Stimulated activated CD4-positive, alpha-beta T cell treated with anti-CD3 and anti-CD28 coated beads, TNF-alpha, amount 100 ng/mL, for 4 hours (primary cell): Measurements from ENCODE around the gene SAFB.
"Not testable (repeated sequence)": the region's sequence is repeated elsewhere in the genome, so short reads cannot be mapped to it uniquely, and the experiment has no call there.

Experiments used
- DNase-seq, 3 experiments: peaks; one replicate each; pipeline ENCODE4 v3.0.0-alpha.2; 2020; ENCODE audit warnings: low read depth in 3 of 3

The SAFB gene

DNA sequence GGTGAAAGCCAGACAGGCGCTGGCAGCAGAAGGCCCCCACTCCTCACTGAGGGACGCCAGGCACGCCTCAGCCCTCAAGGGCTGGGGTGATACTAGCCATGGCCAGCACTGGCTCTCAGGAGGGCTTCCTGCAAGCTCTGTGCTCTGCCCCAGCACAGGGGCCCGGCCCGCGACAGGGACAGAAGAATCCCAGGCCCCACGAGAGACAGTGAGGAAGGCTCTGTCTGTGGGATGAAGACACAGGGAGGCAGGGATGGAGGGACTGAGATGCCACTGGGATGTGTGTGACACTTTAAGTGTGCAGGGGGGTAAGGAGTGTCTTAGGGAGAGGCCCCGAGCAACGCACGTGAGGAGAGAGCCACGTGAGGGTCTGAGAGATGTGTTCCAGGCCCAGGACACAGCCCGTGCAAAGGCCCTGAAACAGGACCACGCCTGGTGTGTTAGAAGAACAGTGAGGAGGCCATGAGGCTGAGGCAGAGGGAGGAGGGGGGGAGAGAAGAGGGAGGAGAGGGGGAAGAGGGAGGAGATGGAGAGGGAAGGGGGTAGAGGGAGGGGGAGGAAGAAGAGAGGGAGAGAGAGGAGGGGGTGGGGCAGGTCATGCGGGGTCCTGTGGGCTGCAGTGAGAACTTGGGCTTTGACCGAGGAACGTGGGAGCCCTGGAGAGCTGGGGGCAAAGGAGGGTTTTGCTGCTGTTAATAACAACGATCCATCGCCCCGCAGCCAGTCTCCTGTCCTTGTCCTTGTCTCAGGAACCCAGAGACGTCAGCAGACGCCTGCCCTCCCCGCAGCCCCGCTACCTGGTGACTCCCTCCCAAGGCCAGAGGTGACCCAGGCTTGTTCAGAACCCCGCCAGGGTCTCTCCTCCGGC lies 74.4 kb downstream of the SAFB start:
- no peak for DNase-seq

DNA sequence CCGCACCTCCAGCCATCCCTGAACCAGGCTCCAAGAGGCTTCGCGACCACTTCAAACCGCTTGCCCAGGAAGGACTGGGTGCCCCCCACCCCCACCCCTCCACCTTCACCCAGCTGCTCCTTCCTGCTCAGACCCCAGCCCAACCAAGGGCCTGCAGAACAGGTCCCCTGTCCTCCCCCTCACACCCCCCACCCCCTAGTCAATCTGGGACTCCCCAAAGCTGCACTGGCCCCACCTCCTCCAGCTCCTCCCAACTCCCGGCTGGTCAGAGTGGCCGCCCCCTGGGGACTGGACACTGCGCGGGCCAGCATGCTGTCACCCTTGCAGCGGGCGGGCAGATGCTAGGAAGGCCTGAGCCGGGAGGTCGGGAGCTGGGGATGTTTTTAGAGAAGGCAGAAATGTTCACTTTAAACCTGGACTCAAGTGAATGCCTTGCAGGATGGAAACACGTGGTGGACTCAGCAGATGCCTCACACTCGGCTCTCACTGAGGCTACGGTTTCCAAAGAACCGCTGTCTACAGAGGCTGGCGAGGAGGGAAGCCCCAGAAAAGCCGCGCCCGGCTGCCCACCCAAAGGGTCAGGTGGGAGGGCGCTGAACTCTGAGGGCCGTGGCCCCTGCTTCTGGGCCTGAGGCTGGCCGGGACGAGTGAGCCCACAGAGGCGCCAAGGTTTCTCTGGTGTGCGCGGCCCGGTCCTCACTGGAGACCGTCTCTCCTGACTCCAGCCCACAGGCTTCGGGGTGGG lies 75.2 kb downstream of the SAFB start:
- DNase-seq = no peak

DNA sequence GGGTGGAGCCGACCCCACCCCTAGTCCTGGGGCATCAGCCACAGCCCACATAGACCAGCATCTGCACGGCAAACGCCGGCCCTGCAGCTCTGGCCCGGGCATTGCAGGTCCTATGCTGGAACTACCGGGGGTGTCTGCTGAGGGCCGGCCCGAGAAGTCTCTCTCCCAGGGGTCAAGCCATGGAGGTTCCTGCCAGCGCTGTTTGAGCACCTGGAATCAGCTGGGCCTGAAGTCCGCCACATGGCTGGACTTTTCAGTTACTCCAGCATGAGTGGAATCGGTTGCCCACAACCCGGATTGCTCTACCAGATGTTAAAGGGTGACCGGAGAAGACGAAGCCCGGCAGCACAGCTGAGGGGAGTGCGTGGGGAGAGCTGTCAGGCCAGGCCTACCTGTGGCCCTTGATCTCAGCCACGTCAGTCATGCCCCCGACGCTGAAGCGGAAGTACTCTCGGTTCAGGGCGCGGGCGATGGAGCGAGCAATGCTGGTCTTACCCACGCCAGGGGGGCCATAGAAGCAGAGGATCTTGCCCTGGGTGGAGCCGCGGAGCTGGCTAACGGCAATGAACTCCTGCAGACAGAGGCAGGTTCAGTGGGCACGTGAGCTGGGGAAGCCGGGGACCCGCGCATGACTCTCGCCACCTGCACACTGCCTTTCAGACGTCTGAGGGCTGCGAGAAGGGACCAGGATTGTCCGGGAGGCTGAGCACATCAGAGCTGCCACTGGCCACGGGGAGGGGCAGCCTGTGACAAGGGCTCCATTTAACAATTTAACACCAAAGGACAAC lies 75.9 kb downstream of the SAFB start:
- DNase-seq = no peak

DNA sequence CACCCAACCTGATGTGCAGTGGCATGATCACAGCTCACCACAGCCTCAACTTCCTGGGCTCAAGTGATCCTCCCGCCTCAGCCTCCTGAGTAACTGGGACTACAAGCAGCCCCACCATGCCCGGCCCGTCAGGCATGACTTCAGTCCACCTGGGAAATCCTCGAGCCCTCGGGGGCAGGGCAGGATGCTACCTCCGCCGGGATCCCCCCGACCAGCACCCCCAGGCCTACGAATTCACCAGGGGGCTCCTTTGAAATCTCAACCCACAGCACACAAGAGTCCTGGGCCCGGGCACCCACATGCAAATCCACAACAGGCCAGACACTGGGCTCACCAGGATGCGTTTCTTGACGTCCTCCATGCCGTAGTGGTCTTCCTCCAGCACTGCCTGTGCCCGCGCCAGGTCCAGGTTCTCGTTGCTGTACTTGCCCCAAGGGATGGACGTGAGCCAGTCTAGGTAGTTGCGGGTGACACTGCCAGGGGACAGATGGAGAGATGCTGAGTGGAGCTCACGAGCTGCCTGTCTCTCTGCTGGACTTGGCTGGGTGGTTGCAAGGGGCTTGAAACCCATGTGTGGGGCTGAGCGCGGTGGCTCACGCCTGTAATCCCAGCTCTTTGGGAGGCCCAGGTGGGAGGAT lies 77.7 kb downstream of the SAFB start:
- no peak for DNase-seq

DNA sequence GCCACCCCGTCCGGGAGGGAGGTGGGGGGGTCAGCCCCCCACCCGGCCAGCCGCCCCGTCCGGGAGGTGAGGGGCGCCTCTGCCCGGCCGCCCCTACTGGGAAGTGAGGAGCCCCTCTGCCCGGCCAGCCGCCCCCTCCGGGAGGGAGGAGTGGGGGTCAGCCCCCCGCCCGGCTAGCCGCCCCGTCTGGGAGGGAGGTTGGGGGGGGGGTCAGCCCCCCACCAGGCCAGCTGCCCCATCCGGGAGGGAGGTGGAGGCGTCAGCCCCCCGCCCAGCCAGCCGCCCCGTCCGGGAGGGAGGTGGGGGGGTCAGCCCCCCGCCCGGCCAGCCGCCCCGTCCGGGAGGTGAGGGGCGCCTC lies 79.1 kb downstream of the SAFB start:
- not testable (repeated sequence) for DNase-seq

DNA sequence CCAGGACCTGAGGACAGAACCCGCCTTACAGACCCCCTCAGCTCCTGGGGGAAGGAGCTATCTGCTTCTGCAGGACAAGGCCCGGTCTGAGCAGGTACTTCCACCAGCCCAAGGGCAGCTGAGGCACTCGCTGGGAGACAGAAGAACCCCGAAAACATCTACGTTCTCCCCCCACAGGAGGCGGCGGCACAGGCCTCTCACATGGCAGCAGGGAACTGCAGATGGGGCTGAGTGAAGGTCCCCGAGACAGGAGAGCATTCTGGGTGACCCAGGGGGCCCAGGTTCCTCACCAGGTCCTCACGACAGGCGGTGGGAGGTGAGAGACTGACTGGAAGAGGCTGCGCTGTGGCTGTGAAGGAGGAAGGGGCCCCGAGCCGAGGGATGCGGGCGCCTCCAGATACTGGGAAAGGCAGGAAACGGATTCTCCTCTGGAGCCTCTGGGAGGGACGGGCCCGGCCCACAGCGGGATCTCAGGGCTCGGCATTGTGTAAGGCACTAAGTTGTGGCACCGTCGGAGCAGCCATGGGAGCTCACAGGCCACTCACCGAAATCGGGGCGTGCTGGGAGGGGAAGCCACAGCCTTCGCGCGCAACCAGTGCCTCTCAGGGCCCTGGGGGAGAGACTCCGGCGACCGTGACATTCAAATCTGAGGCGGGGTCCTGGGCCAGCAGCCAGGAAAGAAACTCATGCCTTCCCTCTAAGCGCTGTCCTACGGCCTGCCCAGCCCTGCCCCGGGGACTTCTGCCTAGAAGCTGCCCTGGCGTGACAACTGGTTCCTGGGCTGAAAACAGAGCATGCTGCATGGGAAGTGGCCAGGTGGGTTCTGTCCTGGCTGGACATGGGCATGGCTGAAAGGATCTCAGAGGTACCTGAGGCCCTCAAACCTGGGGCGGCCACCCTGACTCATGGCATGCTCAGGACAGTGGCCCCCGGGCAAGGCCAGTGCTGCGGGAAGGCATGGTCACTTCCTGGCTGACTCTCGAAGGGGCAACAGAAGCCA lies 81.2 kb downstream of the SAFB start:
- DNase-seq = no peak

DNA sequence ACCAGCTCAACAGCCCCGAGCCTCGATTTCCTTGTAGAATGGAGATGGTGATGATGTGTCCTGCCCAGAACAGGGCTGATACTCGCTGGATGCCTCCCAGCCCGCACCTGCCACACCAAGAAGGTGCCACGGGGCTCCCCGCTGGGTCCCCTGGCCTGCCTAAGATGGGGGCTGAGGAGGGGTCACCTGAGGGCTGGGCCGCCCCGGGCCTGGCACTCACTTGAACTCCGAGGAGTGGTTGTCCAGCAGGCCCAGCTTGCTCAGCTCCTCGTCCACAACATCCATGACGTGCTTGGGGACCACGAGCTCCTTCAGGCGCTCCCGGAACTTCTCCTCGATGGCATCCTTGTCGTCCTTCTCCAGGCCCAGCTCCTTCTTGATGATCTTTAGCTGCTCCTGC lies 82.7 kb downstream of the SAFB start:
- no peak for DNase-seq

DNA sequence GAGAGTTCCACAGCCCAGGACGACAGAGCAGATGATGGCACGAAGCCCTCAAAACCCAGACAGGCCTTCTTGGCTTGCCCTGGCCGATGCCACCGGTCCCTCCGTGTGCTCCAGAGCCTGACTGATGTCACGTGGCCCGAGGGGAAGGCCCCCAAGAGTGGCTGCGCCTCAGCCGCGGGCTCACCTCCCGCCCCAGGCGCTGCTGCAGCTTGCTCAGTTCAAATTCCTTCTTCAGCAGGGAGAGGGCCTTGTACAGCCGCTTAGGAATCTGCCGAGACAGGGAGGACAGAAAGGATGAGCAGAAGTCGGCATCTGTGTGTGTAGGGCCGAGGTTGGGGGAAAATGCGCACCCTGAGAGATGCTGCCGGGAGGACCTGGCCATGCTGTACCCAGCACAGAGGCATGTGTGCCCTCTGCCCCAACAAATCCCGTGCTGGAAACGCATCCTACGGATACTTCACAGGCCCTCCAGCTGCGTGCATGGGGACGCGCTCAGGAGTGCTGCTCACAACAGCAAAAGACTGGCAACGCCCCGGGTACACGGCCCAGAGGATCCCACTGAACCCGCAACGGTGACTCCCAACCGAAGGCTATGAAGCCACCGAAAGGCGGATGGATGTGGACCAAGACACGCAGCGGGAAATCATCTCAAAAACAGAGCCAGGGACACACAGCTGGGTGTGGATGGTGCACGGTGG lies 84.1 kb downstream of the SAFB start:
- DNase-seq = no peak

DNA sequence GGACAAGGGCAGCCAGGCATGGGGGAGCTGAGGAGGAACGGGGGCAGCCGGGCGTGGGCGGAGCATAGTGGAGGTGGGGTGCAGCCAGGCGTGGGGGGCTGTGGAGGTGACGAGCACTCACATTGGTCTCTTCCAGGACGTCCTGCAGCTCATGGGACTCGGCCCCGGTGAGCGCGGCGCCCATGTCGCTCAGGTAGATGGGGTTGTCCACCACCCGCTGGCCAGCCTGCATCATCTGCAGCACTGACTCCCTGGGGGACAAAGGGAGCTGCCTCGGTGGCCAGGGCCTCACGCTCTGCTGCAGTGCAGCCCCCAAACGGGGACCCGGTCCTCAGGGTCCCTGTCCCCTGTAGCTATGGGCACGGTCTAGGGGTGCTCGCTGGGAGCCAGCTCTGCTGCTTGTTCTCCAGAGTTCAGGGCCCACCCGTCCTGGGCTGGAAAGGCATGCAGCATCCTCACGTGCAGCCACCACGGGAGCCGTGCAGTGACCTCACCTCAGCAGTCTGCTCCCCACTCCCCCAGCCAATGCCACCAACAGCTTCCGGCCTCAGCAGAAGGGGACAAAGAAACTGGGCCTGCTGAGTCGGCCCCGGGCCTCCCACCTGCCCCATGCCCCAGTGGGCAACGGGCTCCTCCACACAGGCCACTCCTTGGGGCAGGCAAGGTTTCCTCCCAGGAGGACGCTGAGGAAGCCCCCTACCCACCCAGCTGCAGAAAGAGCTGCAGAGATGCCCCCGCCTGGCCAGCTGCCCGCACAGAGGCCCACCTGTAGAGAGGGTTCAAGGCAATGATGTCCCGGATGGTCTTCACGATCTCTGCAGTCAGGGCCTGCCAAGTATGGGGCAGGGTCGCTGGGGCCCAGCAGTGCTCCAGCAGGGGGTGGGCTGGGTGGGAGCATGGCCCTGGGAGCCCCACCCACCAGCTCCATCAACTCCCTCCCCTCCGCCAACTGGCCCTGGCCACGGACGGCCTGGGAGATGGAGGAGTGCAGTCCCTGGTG lies 85.0 kb downstream of the SAFB start:
- DNase-seq = no peak

DNA sequence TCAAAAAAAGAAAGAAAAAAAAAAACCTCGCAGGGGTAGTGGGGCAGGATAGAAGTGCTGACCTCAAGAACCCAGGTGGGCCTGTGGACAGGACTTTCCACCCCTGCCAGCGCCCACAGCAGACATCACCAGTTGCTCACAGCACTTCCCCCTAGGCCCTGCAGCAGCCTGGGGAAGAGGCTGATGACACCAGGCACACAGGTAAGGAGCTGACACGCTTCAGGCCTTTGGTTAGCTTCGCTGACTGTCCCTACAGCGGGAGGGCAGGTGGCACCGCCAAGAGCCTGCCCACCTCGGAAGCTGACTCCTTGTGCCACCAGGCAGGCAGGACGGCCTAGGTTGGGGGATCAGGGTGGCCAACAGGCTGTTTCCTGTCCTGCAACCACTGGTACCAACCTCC lies 88.1 kb downstream of the SAFB start:
- no peak for DNase-seq

DNA sequence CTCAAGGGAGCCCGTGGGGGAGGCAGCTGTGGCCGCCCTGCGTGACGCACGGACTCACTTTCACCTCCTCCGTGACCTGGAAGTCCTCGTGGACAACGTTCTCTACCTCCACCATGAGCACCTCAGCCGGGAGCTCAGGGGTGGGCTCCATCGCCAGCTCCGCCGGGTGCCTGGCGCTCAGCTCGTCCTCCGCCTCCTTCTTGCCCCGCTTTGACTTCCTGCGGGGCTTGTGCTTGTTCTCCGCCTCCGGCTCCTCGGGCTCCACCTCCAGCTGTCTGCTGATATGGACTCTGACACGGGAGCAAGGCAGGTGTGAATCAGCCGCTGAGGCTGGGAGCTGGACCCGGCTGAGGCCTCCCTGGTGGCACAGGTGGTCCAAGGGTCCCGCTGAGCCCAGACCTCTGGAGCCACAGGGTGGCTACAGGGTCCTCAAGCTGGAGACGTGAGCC lies 88.9 kb downstream of the SAFB start:
- no peak for DNase-seq

DNA sequence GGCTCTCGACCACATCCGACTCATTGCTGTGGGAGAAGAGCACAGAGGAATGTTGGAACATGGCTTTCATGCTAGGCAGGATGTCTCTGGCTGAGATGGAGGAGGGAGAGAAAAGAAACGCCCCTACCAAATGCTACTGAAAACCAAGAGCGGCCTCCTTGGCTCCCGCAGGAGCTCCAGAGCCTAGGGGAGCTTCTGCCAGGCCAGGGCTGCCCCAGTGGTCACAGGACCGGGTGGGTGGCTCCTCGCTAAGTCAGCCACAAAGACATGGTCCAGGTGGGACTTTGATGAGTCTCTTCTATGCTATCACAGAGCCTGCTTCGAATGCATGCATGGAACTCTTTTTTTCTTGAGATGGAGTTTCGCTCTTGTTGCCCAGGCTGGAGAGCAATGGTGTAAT lies 90.3 kb downstream of the SAFB start:
- no peak for DNase-seq

DNA sequence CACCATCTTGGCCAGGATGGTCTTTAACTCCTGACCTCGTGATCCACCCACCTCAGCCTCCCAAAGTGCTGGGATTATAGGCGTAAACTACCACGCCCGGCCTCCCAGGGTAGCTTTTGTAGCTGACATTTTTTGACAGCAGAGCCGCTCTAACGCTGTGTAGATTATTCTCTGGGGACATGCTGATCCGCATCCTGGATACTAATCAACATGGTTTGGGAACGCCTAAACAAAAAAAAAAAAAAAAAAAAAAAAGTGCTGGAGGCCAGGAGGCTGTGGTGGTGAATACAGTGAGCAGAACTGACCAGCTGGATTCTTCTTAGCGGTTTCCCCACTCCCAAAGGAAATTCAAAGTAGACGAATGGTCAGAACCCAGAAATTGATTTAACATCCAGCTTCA lies 91.9 kb downstream of the SAFB start:
- no peak for DNase-seq

DNA sequence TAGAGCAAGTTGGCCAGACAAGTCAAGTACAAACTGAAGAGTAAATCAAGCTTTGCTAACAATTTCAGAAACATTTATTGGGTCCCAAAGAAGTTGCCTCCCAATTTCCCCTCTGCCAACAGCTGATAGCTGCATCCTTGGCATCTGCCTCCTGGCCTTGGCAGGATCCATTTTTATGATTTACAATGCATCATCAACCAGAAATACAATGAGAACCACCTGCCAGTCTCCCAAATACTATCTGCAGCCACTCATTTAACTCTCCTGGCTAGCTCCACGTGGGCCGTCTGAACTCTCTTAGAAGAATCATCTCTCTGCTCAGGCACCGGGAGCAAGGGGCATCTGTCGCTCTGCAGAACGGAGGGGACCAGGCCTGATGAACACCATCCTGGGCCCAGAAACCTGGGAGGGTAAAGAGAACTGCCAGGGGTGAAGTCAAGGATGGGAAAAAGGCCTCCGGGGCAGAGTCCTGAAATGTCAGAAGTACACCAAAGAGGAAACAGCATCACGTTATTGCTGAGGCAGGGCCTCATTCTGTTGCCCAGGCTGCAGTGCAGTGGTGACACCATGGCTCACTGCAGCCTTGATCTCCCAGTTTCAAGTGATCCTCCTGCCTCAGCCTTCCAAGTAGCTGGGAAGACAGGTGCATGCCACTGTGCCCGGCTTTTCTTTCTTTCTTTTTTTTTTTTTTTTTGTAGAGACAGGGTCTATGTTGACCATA lies 94.5 kb downstream of the SAFB start:
- no peak for DNase-seq
